ENCODE results near the gene SNX32.
A peak's percentile ranks its signal among the peaks of the same experiment; 100 is the strongest.
"Not testable (repeated sequence)": the region's sequence is repeated elsewhere in the genome, so short reads cannot be mapped to it uniquely, and the experiment has no call there.

SNX32 gene

DNA sequence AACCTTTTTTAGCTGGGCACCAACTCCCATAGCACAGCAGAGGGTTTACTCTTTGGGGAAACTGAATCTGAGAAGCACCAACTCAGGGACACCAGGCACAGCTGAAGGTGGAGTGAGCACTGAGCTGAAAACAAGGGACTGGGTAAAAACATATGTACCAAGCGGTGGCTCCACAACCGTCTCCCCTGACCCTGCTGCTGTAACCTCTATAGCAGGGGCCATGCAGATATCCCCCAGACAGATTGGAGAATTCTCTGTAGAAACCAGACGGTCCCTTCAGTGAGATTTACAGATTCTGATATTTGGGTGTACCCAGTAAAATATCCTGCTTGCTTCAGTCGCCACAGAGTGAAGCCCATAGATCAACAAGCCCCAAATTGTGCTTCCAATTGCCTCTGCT is 4.3 kb upstream of the SNX32 start:
- no peak for DNase-seq

DNA sequence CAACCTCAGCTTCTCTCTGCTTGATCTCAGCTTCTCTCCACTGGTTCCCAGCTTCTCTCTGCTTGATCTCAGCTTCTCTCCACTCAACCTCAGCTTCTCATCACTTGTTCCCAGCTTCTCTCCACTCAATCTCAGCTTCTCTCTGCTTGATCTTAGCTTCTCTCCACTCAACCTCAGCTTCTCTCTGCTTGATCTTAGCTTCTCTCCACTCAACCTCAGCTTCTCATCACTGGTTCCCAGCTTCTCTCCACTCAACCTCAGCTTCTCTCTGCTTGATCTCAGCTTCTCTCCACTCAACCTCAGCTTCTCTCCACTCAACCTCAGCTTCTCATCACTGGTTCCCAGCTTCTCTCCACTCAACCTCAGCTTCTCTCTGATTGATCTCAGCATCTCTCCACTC is 1.5 kb upstream of the SNX32 start:
- not testable (repeated sequence) for DNase-seq

GRCh38 chr11:65834202-65834601 is 439 bp downstream of the SNX32 start:
- no peak for DNase-seq

DNA sequence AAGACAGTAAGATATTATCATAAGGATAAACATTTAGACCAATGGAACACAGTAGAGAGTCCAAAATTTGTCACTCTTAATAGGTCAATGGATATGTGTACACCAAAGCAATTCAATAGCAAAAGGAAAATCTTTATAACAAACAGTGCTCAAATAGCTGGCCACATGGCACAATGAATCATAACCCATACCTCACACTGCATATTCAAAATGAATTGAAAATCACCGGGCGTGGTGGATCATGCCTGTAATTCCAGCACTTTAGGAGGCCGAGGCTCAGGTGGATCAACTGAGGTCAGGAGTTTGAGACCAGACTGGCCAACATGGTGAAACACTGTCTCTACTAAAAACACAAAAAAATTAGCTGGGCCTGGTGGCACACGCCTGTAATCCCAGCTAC is 8.4 kb downstream of the SNX32 start:
- no peak for DNase-seq

DNA sequence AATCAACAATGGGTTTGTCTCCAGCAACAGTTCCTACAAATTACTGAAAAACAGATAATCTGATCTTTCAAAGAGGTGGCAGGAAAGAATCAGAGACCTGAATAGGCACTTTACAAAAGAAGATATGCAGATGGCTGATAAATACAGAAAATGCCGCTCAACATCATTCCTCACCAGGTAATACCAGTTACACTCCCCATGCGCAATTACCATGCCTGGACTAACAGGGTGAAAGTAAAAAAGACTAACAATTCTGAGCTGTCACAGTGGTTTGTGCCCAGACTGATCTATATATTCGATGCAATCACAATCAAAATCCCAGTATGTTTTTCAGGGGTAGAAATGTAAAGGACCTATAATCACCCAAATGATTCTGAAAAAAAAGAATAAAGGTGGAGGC is 10.0 kb downstream of the SNX32 start:
- DNase-seq, result no peak

- no peak for DNase-seq
Observed at GRCh38 chr11:65844231-65844872, 10.6 kb downstream of the SNX32 start.

GRCh38 chr11:65847746-65848145 is 14.0 kb downstream of the SNX32 start:
- DNase-seq, result no peak

GRCh38 chr11:65848693-65849092 is 14.9 kb downstream of the SNX32 start:
- DNase-seq, result not testable (repeated sequence)

DNA sequence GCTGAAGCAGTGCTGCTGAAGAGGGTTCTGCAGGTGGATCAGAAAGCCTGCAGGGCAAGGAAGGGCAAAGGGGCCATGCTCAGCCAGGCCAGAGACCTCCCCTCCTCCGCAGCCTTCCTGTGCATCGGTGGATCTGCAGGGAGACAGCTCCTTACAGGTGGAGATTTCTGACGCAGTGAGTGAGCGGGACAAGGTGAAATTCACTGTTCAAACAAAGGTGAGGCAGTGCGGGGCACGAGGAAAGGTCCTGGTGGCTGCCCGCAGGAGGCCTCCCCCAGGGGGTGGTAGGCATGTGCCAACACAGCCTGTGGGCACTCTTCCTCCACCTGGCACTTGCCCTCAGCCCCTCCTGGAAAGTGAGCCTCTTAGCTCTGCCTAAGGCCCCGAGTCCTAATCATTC is 15.6 kb downstream of the SNX32 start:
- no peak for DNase-seq

DNA sequence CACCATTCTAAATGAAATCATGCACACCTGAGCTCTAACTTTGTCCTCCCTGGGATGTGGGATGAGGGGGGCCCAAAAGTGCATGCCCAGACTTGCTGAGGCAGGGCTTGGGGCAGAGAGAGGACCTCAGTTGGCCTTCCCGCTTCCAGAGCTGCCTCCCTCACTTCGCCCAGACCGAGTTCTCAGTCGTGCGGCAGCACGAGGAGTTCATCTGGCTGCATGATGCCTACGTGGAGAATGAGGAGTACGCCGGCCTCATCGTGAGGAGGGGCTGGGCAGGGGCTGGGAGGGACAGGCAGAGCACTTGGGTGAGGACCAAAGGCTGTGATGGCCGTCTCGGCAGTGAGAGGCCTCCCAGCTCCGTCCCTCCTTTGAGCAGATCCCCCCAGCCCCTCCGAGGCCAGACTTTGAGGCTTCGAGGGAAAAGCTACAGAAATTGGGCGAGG is 16.0 kb downstream of the SNX32 start:
- DNase-seq, result no peak

GRCh38 chr11:65850217-65851082 is 16.7 kb downstream of the SNX32 start:
- no peak for DNase-seq

- no peak for DNase-seq
Observed at GRCh38 chr11:65851083-65851579, 17.4 kb downstream of the SNX32 start.

GRCh38 chr11:65851811-65852507 is 18.2 kb downstream of the SNX32 start:
- DNase-seq, result no peak

GRCh38 chr11:65852508-65853245 is 18.9 kb downstream of the SNX32 start:
- DNase-seq, result no peak

DNA sequence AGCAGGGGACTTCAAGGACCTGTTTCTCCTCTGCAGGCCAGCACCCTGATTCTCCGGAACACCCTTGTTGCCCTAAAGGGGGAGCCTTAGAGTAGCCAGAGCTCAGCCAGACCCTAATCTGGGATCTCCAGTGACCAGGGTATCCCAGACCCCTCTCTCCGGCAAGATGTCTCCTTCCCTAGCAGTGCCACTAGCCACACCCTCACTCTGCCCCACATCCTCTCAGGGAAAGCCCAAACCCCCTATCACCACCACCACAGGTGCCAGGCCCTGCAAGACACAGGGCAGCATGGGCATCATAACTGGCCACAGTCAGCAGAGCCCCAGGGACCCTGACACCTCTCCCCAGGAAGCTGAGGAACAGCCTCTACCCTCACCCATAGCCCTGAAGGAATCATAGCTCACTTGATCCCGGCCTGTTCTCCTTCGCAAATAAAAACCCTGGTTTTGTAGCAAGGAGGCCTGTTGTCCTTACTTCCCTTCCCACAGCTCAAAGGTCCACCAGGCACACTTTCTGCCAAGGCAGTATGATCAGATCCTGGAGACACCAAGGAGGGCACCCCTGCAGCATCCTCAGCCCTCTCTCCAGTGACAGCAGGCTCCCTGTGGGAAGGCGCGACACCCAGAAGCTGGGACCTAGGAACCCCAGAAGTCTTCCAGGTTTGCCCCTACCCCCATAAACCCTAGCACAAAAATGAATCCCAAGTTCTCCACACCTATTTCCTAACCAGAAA is 19.6 kb downstream of the SNX32 start:
- no peak for DNase-seq

DNA sequence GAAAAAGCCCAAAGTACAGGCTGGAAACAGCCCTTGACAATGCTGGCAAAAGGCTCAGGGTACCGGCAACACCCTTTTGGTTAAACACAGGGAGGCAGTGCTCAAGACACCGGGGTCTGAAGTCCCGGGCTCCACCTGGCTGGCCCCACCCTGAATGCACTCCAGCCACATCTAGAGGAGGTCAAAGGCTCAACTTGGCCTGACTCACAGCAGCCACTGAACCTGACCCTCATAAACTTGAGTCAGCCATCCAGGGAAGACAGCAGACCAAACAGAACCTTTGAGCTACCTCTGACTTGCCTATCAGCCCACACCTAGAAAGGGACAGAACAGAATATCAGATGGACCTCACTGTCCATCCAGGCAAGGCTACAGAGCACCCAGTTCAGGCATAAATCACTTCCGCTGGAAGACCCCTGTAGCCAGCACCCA is 20.4 kb downstream of the SNX32 start:
- DNase-seq, result no peak

GRCh38 chr11:65854852-65855837 is 21.4 kb downstream of the SNX32 start:
- no peak for DNase-seq

- DNase-seq, result no peak
Observed at GRCh38 chr11:65855927-65856363, 22.2 kb downstream of the SNX32 start.

GRCh38 chr11:65856689-65857499 is 23.1 kb downstream of the SNX32 start:
- peak; percentile 41 to 83 (median 59) for DNase-seq

DNA sequence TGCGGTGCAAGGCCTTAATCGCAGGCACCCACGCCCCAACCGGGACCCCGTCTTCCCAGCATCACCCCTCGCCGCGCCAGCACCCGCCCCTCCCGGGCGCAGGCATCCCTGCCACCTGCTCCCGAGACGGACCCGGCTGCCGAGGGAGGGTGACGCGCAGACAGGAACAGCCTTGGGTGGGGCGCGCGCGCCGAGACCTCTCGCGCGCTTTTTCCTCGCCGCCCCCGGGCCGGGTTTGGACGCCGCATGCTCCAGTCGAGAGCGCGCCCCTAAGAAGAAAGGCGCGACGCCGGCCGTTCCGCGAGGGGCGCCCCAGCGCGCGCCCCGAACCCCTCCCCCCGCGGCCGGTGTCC is 23.7 kb downstream of the SNX32 start:
- peak; percentile 58 to 67 (median 66) for DNase-seq
